Measurements from ENCODE around the gene FUOM. TPM values are rescaled to one million over a fixed set of nuclear protein-coding genes. Genes with fewer than 3 reads are reported as not detected.

FUOM gene
- total and polyA plus RNA-seq, 2 donors (not counting 3 experiments of a cell fraction or from before 2014, with no cell fraction given): 17.4 to 33.9 TPM

GRCh38 chr10:133335246-133336117 lies 22.3 kb downstream of the FUOM start:
- POLR2A ChIA-PET: interaction anchor here (0.6 kb wide), 1 partner anchor 19 kb away, joined by 5 read pairs; no protein-coding TSS in a partner anchor
- TF ChIP-seq POLR2A (IDR thresholded peaks at IDR 0.05; ENCODE audit: low read depth, low read length): no peak
- TF ChIP-seq EZH2 (IDR thresholded peaks at IDR 0.05; ENCODE audit: borderline replicate concordance, low read depth, low read length, severe bottlenecking): peak; percentile 46
- no peak for TF ChIP-seq MAX (IDR thresholded peaks at IDR 0.05; ENCODE audit: insufficient read depth, insufficient read length)
- Histone ChIP-seq H3K9ac (replicated peaks; ENCODE audit: extremely low read depth, insufficient read depth, low read length) (no peak overlapping the region), H2AFZ (ENCODE audit: low read depth, low read length) (no peak overlapping the region), H3K4me1 (ENCODE audit: control insufficient read depth, extremely low read depth, insufficient read depth, low read length) (no peaks in the 10 kb centered on the region), H3K9me3 (replicated peaks; ENCODE audit: control insufficient read depth, insufficient read depth, low read length) (no peaks in the 10 kb centered on the region), H3K4me2 (ENCODE audit: insufficient read depth, low read length) (peak overlapping the region; percentile 25), H4K20me1 (replicated peaks; ENCODE audit: control insufficient read depth, extremely low read depth, insufficient read depth, low read length) (no peaks in the 10 kb centered on the region), H3K36me3 (ENCODE audit: control insufficient read depth in 2 of 2, extremely low read depth in 1 of 2, insufficient read depth in 2 of 2, low read length in 2 of 2) (no peaks in the 10 kb centered on the region), H3K27me3 (ENCODE audit: control insufficient read depth in 2 of 2, insufficient read depth in 2 of 2, low read length in 2 of 2) (peaks cover 19 to 42% of the 10 kb centered on the region in 2 experiments), H3K9me1 (replicated peaks; ENCODE audit: control insufficient read depth, extremely low read depth, insufficient read depth, low read length) (no peaks in the 10 kb centered on the region), H3K4me3 (replicated peaks in 1 of 3; ENCODE audit: insufficient read depth in 1 of 3, low read depth in 1 of 3, low read length in 3 of 3) (peak overlapping the region in 2 of 3 experiments; percentile 13 to 14), H3K79me2 (ENCODE audit: control insufficient read depth, insufficient read depth, low read length) (no peaks in the 10 kb centered on the region), H3K27ac (ENCODE audit: insufficient read depth, low read depth, low read length) (no peak overlapping the region)
- CTCF ChIA-PET: no interaction called here
- dilution Hi-C loops (cut with MboI; ENCODE audit: extremely low pct_ligation_motif_present, low sequenced_read_pairs) (no loop called here), intact Hi-C loops (cut with micrococcal nuclease) (no loop called here)
- DNase-seq (ENCODE audit: low read depth, low spot score): no peak
- peak; percentile 40 for FAIRE-seq
- BruUV-seq (replicated peaks): no TSS peak

GRCh38 chr10:133334503-133335245 lies 23.1 kb downstream of the FUOM start:
- no peaks in the 10 kb centered on the region for H3K79me2 ChIP-seq (ENCODE audit: control insufficient read depth, insufficient read depth, low read length)
- ChIA-PET CTCF (no interaction called here), POLR2A (interaction anchor here (0.6 kb wide), 1 partner anchor 19 kb away, joined by 5 read pairs; no protein-coding TSS in a partner anchor)
- H3K9me1 ChIP-seq (replicated peaks; ENCODE audit: control insufficient read depth, extremely low read depth, insufficient read depth, low read length): no peaks in the 10 kb centered on the region
- TF ChIP-seq POLR2A (IDR thresholded peaks at IDR 0.05; ENCODE audit: low read depth, low read length): no peak
- peak overlapping the region in 2 of 3 experiments; percentile 13 to 14 for H3K4me3 ChIP-seq (replicated peaks in 1 of 3; ENCODE audit: insufficient read depth in 1 of 3, low read depth in 1 of 3, low read length in 3 of 3)
- H3K4me1 ChIP-seq (ENCODE audit: control insufficient read depth, extremely low read depth, insufficient read depth, low read length): peaks cover 2% of the 10 kb centered on the region
- FAIRE-seq (no peak), DNase-seq (ENCODE audit: low read depth, low spot score) (no peak)
- no TSS peak for BruUV-seq (replicated peaks)
- no peaks in the 10 kb centered on the region for H3K36me3 ChIP-seq (ENCODE audit: control insufficient read depth in 2 of 2, extremely low read depth in 1 of 2, insufficient read depth in 2 of 2, low read length in 2 of 2)
- peak overlapping the region; percentile 25 for H3K4me2 ChIP-seq (ENCODE audit: insufficient read depth, low read length)
- H4K20me1 ChIP-seq (replicated peaks; ENCODE audit: control insufficient read depth, extremely low read depth, insufficient read depth, low read length): no peaks in the 10 kb centered on the region
- intact Hi-C loops (cut with micrococcal nuclease): no loop called here
- no peak overlapping the region for H2AFZ ChIP-seq (ENCODE audit: low read depth, low read length)
- H3K27ac ChIP-seq (ENCODE audit: insufficient read depth, low read depth, low read length): no peak overlapping the region
- H3K9me3 ChIP-seq (replicated peaks; ENCODE audit: control insufficient read depth, insufficient read depth, low read length): no peaks in the 10 kb centered on the region
- H3K9ac ChIP-seq (replicated peaks; ENCODE audit: extremely low read depth, insufficient read depth, low read length): no peak overlapping the region
- dilution Hi-C loops (cut with MboI; ENCODE audit: extremely low pct_ligation_motif_present, low sequenced_read_pairs): no loop called here
- H3K27me3 ChIP-seq (ENCODE audit: control insufficient read depth in 2 of 2, insufficient read depth in 2 of 2, low read length in 2 of 2): peaks cover 19 to 43% of the 10 kb centered on the region in 2 experiments

Measured in endothelial cell of umbilical vein (primary cell).